Measurements from ENCODE around the gene ZNF532.

DNA sequence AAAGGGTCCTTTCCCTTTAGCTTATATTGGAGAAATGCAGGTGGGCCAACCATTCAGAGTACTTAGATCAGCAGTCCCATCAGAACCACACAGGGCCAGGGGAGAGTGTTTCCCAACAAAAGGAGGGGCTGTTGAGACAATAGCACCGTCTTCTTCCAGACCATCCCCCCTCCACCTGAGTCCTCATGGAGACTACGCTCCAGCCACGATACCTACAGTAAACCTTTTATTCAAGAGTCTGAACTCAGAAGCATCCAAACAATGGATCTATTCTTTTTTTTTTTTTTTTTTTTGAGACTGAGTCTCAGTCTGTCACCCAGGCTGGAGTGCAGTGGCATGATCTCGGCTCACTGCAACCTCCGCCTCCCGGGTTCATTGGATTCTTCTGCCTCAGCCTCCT lies 25.7 kb upstream of the ZNF532 start:
- TF ChIP-seq POLR2AphosphoS5 (IDR thresholded peaks at IDR 0.05) (no peak), POLR2A (IDR thresholded peaks at IDR 0.05) (no peak)
- TF ChIP-seq, protein P1, sequence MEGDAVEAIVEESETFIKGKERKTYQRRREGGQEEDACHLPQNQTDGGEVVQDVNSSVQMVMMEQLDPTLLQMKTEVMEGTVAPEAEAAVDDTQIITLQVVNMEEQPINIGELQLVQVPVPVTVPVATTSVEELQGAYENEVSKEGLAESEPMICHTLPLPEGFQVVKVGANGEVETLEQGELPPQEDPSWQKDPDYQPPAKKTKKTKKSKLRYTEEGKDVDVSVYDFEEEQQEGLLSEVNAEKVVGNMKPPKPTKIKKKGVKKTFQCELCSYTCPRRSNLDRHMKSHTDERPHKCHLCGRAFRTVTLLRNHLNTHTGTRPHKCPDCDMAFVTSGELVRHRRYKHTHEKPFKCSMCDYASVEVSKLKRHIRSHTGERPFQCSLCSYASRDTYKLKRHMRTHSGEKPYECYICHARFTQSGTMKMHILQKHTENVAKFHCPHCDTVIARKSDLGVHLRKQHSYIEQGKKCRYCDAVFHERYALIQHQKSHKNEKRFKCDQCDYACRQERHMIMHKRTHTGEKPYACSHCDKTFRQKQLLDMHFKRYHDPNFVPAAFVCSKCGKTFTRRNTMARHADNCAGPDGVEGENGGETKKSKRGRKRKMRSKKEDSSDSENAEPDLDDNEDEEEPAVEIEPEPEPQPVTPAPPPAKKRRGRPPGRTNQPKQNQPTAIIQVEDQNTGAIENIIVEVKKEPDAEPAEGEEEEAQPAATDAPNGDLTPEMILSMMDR (IDR thresholded peaks at IDR 0.05), result no peak
